Hepatic stellate cell (primary cell): Measurements from ENCODE around the gene BMPR1B.

ENCODE experiments used
- DNase-seq: peaks from one replicate; pipeline ENCODE4 v3.0.0; 2011; ENCODE audit warnings: low spot score

The BMPR1B gene

DNA sequence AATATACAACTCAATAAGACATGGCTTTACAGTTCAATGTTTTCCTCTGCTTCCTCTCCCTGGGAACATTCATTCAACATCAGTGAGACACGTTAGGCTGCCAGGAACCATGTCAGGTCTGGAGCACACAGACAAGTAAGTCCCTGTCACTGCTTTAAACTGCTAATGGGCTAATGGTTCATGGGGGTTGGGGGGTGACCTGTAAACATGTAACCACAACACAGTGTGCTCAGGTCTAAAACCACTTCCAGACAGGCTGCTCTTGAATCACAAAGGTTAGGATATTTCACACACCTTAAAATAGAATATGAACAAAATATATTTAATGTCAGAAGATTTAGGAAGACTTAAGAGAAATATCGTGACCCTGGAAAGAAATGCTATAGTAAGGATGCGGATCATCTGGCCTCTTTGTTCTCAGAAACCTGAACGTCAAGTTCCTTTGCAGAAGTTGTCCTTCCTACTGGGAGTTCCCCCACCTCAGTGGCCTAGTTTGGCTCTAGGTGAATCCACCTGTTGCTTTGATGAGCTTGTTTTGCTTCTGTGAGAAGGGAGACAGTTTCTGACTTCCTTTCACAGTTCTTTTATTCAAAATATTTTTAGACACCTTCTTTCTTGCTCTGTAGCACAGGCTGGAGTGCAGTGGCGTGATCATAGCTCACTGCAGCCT, 431.1 kb downstream of the BMPR1B start:
- DNase-seq, result no peak

GRCh38 chr4:95190751-95191436, 433.1 kb downstream of the BMPR1B start:
- DNase-seq, result no peak

DNA sequence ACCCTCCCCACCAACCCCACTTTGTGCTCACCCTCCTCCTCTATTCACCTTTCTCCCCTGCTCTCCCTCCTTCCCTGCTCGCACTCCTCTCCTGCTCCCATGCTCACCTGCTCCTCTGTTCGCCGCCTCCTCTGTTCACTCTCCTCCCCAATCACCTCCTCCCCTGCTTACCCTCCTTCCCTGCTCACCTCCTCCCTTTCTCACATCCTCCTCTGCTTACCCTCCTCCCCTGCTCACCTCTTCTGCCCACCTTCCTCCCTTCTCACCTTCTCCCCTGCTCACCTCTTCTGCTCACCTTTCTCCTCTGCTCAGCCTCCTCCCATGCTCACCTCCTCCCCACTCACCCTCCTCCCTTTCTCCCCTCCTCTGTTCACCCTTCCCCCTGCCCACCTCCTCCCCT, 433.8 kb downstream of the BMPR1B start:
- no peak for DNase-seq

DNA sequence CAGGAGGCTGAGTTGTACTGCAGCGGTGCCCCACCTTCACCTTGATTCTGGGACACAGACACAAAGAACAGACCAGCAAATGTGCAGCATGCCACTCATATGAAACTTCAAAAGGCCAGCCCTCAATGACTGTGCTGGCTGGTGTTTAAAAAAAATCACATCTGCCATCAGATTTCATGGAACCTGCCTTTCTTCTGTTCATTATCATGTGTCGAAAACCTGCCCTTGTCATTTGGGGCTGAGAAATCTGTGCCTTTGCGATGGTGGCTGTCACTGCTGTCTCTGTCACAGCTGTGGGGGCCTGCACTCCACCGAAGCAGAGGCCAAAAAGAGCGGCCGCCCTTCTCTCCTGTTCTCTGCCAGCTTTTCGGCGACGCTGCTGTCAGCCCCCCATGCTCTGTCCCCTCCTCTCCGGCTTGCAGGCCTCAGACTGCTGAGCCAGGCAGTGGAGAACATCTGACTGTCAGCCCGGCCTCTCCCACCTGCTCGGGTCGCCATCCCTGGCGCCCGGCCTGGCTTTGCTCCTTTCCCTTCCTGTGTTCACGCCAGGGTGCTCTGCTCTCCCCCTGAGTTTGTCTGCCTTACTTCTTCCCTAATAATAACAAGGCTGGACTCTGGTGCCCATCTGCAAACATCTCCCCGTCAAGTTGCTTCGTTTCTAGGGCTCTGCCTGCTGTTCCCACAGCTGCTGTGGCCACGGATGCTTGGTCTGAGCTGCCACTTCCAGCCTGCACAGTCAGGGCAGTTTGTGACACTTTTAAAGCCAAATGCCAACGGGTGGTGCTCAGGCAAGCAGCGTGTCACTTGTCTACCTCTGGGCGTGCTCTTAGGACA, 435.9 kb downstream of the BMPR1B start:
- no peak for DNase-seq

- no peak for DNase-seq
These were observed 439.6 kb downstream of the BMPR1B start for GRCh38 chr4:95197353-95197752.

DNA sequence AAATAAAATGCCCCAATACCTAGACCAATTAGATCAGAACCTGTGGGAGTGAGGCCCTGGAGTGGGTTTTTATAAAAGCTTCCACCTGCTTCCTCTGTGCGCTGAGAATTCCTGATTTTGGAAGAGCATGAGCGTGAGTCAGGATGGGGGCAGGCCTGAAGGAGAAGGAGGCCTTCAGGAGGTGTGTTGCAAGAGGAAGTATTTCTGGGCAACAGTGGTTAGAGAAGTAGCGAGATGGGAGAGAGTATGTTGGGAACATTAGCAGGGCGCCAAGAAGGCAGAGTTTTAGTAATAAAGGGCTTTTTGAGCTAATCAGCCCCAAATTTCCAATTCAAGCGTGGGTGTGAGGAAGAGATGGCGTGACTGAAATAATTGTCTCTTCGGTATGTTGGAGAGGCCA, 441.2 kb downstream of the BMPR1B start:
- no peak for DNase-seq

- DNase-seq, result no peak
These were observed 446.6 kb downstream of the BMPR1B start for GRCh38 chr4:95204267-95204844.

GRCh38 chr4:95204873-95205272, 447.1 kb downstream of the BMPR1B start:
- no peak for DNase-seq
